H1 (cell line): ENCODE measurements around the gene SLC19A3. TPM values are rescaled to one million over a fixed set of nuclear protein-coding genes. Genes with fewer than 3 reads are reported as not detected.

ENCODE experiments used
- CTCF ChIA-PET: fragments of 300-600 bp; sonication (Branson Sonifier 250); formaldehyde crosslinking; loops from one replicate; lab custom pipeline; 2021; ENCODE audit not compliant: partially characterized antibody; lab: Charles Lee
- POLR2A ChIA-PET: fragments of 300-600 bp; sonication (Branson Sonifier 250); formaldehyde crosslinking; loops from one replicate; lab custom pipeline; 2021; ENCODE audit warnings: inconsistent platforms; ENCODE audit not compliant: partially characterized antibody; lab: Charles Lee
- DNase-seq, 2 experiments: peaks; one replicate each; pipeline versions ENCODE4 v3.0.0 to v3.0.0-alpha.2; 2010 to 2022; ENCODE audit warnings: low spot score in 2 of 2, low read depth in 1 of 2, mixed read lengths in 1 of 2
- FAIRE-seq: peaks from 2 replicates; lab custom pipeline; 2011; peaks lifted over from hg19 to GRCh38; lab: Jason Lieb, UNC
- H2AFZ ChIP-seq: 2 replicates; pipeline ENCODE4 v1.8.1; 2012; ENCODE audit warnings: low read length, inconsistent platforms
- H2AK5ac ChIP-seq: 2 replicates; pipeline ENCODE4 v1.6.1; 2013; ENCODE audit warnings: low read depth, low read length
- H2BK120ac ChIP-seq: replicated peaks from 2 replicates; pipeline ENCODE3; 2013; ENCODE audit warnings: low read depth, low read length, inconsistent platforms
- H2BK12ac ChIP-seq: 2 replicates; pipeline ENCODE4 v1.6.1; 2013; ENCODE audit warnings: low read depth, low read length
- H2BK15ac ChIP-seq: 2 replicates; pipeline ENCODE4 v1.6.1; 2013; ENCODE audit warnings: low read length
- H2BK20ac ChIP-seq: 2 replicates; pipeline ENCODE4 v1.6.1; 2013; ENCODE audit warnings: low read length
- H2BK5ac ChIP-seq: 2 replicates; pipeline ENCODE4 v1.6.1; 2013; ENCODE audit warnings: low read depth, low read length
- H3K14ac ChIP-seq: 2 replicates; pipeline ENCODE4 v1.6.1; 2013; ENCODE audit warnings: inconsistent platforms; ENCODE audit not compliant: insufficient read length
- H3K18ac ChIP-seq: 2 replicates; pipeline ENCODE4 v1.6.1; 2013; ENCODE audit warnings: low read length; ENCODE audit errors: extremely low read depth
- H3K23ac ChIP-seq: 2 replicates; pipeline ENCODE4 v1.6.1; 2013; ENCODE audit warnings: inconsistent platforms; ENCODE audit not compliant: insufficient read length
- H3K23me2 ChIP-seq: 2 replicates; pipeline ENCODE4 v1.6.1; 2013; ENCODE audit warnings: low read depth, low read length
- H3K27ac ChIP-seq: 2 replicates; pipeline ENCODE4 v1.6.1; 2011; ENCODE audit warnings: low read depth, low read length, inconsistent platforms
- H3K27me3 ChIP-seq, 4 experiments: replicated peaks in 1 of 4; 1 replicate in 1 of 4; 2 replicates in 3 of 4; pipeline versions ENCODE4 v1.6.1 to v1.8.1; 2011 to 2013; ENCODE audit warnings: low read length in 3 of 4, mild to moderate bottlenecking in 3 of 4, inconsistent platforms in 2 of 4, mixed read lengths in 2 of 4, moderate library complexity in 1 of 4; ENCODE audit not compliant: control insufficient read depth in 3 of 4, insufficient read depth in 3 of 4; ENCODE audit errors: extremely low read depth in 1 of 4
- H3K36me3 ChIP-seq, 4 experiments: 2 replicates each; pipeline versions ENCODE4 v1.6.1 to v1.8.1; 2011 to 2013; ENCODE audit warnings: mild to moderate bottlenecking in 4 of 4, low read length in 3 of 4, moderate library complexity in 2 of 4, control low read depth in 1 of 4, inconsistent platforms in 1 of 4; ENCODE audit not compliant: insufficient read depth in 4 of 4, control insufficient read depth in 2 of 4
- H3K4ac ChIP-seq: replicated peaks from 2 replicates; pipeline ENCODE3; 2013; ENCODE audit warnings: low read length, low read depth, mixed read lengths, inconsistent platforms; ENCODE audit not compliant: insufficient read length
- H3K4me1 ChIP-seq, 4 experiments: replicated peaks in 1 of 4; 1 replicate in 1 of 4; 2 replicates in 3 of 4; pipeline versions ENCODE4 v1.6.1 to v1.8.1; 2011 to 2013; ENCODE audit warnings: low read length in 3 of 4, inconsistent platforms in 2 of 4, mixed read lengths in 1 of 4; ENCODE audit not compliant: insufficient read depth in 4 of 4, control insufficient read depth in 3 of 4
- H3K4me2 ChIP-seq, 2 experiments: 2 replicates each; pipeline versions ENCODE4 v1.6.1 to v1.8.1; 2011 to 2013; ENCODE audit warnings: low read depth in 2 of 2, low read length in 2 of 2, control low read depth in 1 of 2, inconsistent platforms in 1 of 2, mild to moderate bottlenecking in 1 of 2; ENCODE audit not compliant: insufficient read depth in 1 of 2
- H3K4me3 ChIP-seq, 4 experiments: fragments of 200-600, 300-600 bp in 1 of 4; sonication (generic), shearing (Covaris generic), sonication (Bioruptor Twin) in 1 of 4; 2 replicates each; pipeline versions ENCODE4 v1.5.1 to v1.8.1; 2011 to 2016; ENCODE audit warnings: low read length in 4 of 4, low read depth in 3 of 4, control low read depth in 2 of 4, inconsistent platforms in 2 of 4, mild to moderate bottlenecking in 2 of 4, mixed read lengths in 1 of 4, moderate library complexity in 1 of 4; ENCODE audit not compliant: insufficient read depth in 2 of 4; ENCODE audit errors: extremely low read depth in 1 of 4
- H3K56ac ChIP-seq: replicated peaks from 2 replicates; pipeline ENCODE3; 2013; ENCODE audit warnings: low read depth, mild to moderate bottlenecking, mixed read lengths, low read length, inconsistent platforms; ENCODE audit not compliant: insufficient read length
- H3K79me1 ChIP-seq: 2 replicates; pipeline ENCODE4 v1.6.1; 2013; ENCODE audit warnings: low read depth, low read length, control low read depth
- H3K79me2 ChIP-seq, 2 experiments: 2 replicates each; pipeline versions ENCODE4 v1.6.1 to v1.8.1; 2012 to 2013; ENCODE audit warnings: low read length in 2 of 2, mild to moderate bottlenecking in 2 of 2, inconsistent platforms in 1 of 2; ENCODE audit not compliant: insufficient read depth in 2 of 2, control insufficient read depth in 1 of 2
- H3K9ac ChIP-seq, 4 experiments: replicated peaks in 1 of 4; 1 replicate in 1 of 4; 2 replicates in 3 of 4; pipeline versions ENCODE4 v1.6.1 to v1.8.1; 2011 to 2013; ENCODE audit warnings: low read depth in 3 of 4, low read length in 3 of 4, control low read depth in 2 of 4, mild to moderate bottlenecking in 2 of 4, moderate library complexity in 2 of 4, inconsistent platforms in 1 of 4; ENCODE audit errors: extremely low read depth in 1 of 4
- H3K9me3 ChIP-seq, 2 experiments: 2 replicates each; pipeline versions ENCODE4 v1.6.1 to v1.8.1; 2012 to 2013; ENCODE audit warnings: mild to moderate bottlenecking in 2 of 2, moderate library complexity in 2 of 2, control low read depth in 1 of 2, inconsistent platforms in 1 of 2, low read depth in 1 of 2, low read length in 1 of 2, mixed read lengths in 1 of 2; ENCODE audit not compliant: insufficient read depth in 2 of 2
- H4K20me1 ChIP-seq, 2 experiments: replicated peaks in 1 of 2; 2 replicates each; pipeline versions ENCODE3 to v1.8.1; 2011 to 2013; ENCODE audit warnings: inconsistent platforms in 2 of 2, low read length in 2 of 2, mild to moderate bottlenecking in 1 of 2; ENCODE audit not compliant: insufficient read depth in 2 of 2, control insufficient read depth in 1 of 2
- H4K5ac ChIP-seq: 2 replicates; pipeline ENCODE4 v1.6.1; 2013; ENCODE audit warnings: low read length, low read depth, mixed read lengths, inconsistent platforms; ENCODE audit not compliant: insufficient read length
- H4K8ac ChIP-seq: 2 replicates; pipeline ENCODE4 v1.8.0; 2013; ENCODE audit warnings: mild to moderate bottlenecking, moderate library complexity, low read length, inconsistent platforms; ENCODE audit not compliant: insufficient read depth; ENCODE audit errors: extremely low read depth
- H4K91ac ChIP-seq: replicated peaks from 2 replicates; pipeline ENCODE3; 2013; ENCODE audit warnings: low read length, mixed read lengths, inconsistent platforms; ENCODE audit not compliant: insufficient read length
- BACH1 ChIP-seq: IDR thresholded peaks from 2 replicates; pipeline ENCODE4 v1.6.1; 2012; ENCODE audit warnings: low read length, improper control_type of control experiment
- CEBPB ChIP-seq: IDR thresholded peaks from 2 replicates; pipeline ENCODE4 v1.6.1; 2012; ENCODE audit warnings: low read depth, low read length
- EP300 ChIP-seq, 2 experiments: IDR thresholded peaks; 1 replicate in 1 of 2; 2 replicates in 1 of 2; pipeline ENCODE4 v1.6.1; 2011 to 2012; ENCODE audit warnings: low read depth in 2 of 2, low read length in 2 of 2, mild to moderate bottlenecking in 2 of 2, borderline replicate concordance in 1 of 2, inconsistent platforms in 1 of 2, moderate library complexity in 1 of 2
- WGBS, 2 experiments: shearing (Covaris generic) in 1 of 2; methylation state at CpG; one replicate each; pipeline versions ENCODE4 v1.1.6 to v1.1.7; 2013 to 2015; ENCODE audit warnings: low lambda C conversion rate in 2 of 2, mixed read lengths in 2 of 2, inconsistent platforms in 1 of 2, low coverage in 1 of 2, missing lambda C conversion rate in 1 of 2; ENCODE audit not compliant: insufficient replicate concordance in 2 of 2, insufficient coverage in 1 of 2, insufficient read length in 1 of 2; ENCODE audit errors: extremely low coverage in 1 of 2, missing lambda C conversion rate in 1 of 2; 5-methylcytosine and 5-hydroxymethylcytosine counted together
- polyA plus RNA-seq, 7 experiments: library from polyadenylated mRNA; depleted of rRNA in 3 of 7; stranded (reverse) in 5 of 7; unstranded in 2 of 7; fragments of >200 nt in 5 of 7; fragments of 200-250 nt in 2 of 7; gene quantifications; 1 replicate in 5 of 7; 2 replicates in 1 of 7; 4 replicates in 1 of 7; pipeline versions ENCODE4 v1.2.1 to v1.2.3, GENCODE V29; 2011 to 2013; ENCODE audit warnings: missing spikeins in 2 of 7, mixed read lengths in 2 of 7
- total RNA-seq: library from RNA; stranded (reverse); fragmentation: NEBNext Ultra II Directional; extraction: Animal tissue kit (Norgen Biotek cat#: 25700); gene quantifications from 2 replicates; pipeline ENCODE4 v1.2.1, GENCODE V29; 2021

The SLC19A3 gene
- total and polyA plus RNA-seq, 2 of the 8 experiments (the other 6 are each of a cell fraction or from before 2014, with no cell fraction given): 7.0 to 9.8 TPM

- Histone ChIP-seq H2AK5ac (no peak overlapping the region), H2BK5ac (no peak overlapping the region), H2BK12ac (no peak overlapping the region), H3K56ac (no peak overlapping the region), H3K18ac (no peak overlapping the region), H3K9me3 (no peaks in the 10 kb centered on the region), H2BK15ac (no peak overlapping the region), H4K8ac (no peak overlapping the region), H2BK20ac (no peak overlapping the region), H3K27me3 (no peaks in the 10 kb centered on the region), H3K4me3 (no peak overlapping the region), H3K36me3 (no peaks in the 10 kb centered on the region), H3K27ac (no peak overlapping the region), H3K79me2 (no peaks in the 10 kb centered on the region), H3K4me1 (peaks cover 0 to 10% (median 4%) of the 10 kb centered on the region in 4 experiments; a peak in 4 of 7 replicates), H4K20me1 (no peaks in the 10 kb centered on the region), H3K9ac (no peak overlapping the region), H3K4me2 (no peak overlapping the region), H2AFZ (0 out of 2 replicates have a peak overlapping the region, but pooled peaks have one; percentile 43), H3K4ac (no peak overlapping the region), H3K14ac (no peak overlapping the region), H3K23me2 (no peaks in the 10 kb centered on the region), H4K5ac (no peak overlapping the region), H4K91ac (no peak overlapping the region), H3K23ac (no peak overlapping the region), H3K79me1 (no peaks in the 10 kb centered on the region), H2BK120ac (no peak overlapping the region)
- POLR2A ChIA-PET: no interaction called here
- CTCF ChIA-PET: interaction anchor here (1.0 to 1.5 kb wide), 4 partner anchors 10 to 103 kb away, joined by 3 to 8 read pairs (median 3); no protein-coding TSS in a partner anchor
- FAIRE-seq (no peak), DNase-seq (no peak)
- TF ChIP-seq BACH1 (no peak), CEBPB (0 out of 2 replicates have a peak, but pooled peaks have one; percentile 4), EP300 (IDR thresholded peaks at IDR 0.05; ENCODE audit: borderline replicate concordance in 1 of 2, low read depth in 2 of 2, low read length in 2 of 2) (no peak)
- WGBS, 2 experiments: 82% methylated on average over 3 of the region's 3 CpGs; no CpG with 5 or more reads in 1 of the 2 experiments
Observed at GRCh38 chr2:227661827-227662226, 56.0 kb downstream of the SLC19A3 start.
